Smooth muscle cell (in vitro differentiated cells): ENCODE measurements around the gene TCF15. TPM values are rescaled to one million over a fixed set of nuclear protein-coding genes. Genes with fewer than 3 reads are reported as not detected.

Experiments used
- DNase-seq: peaks from one replicate; lab custom pipeline; 2025; ENCODE audit not compliant: unreplicated experiment; lab: John Stamatoyannopoulos, UW
- H2AFZ ChIP-seq: fragments of 200-600 bp; sonication (generic); 2 replicates; pipeline ENCODE4 v1.6.0; 2016; ENCODE audit warnings: antibody characterized with exemption, low read depth, mild to moderate bottlenecking
- H3F3A ChIP-seq: fragments of 200-600 bp; sonication (generic); 2 replicates; pipeline ENCODE4 v1.6.0; 2017; ENCODE audit warnings: antibody characterized with exemption, low read depth
- H3K27ac ChIP-seq: fragments of 200-600 bp; sonication (generic); 2 replicates; pipeline ENCODE4 v1.5.1; 2016; ENCODE audit warnings: low read depth, mild to moderate bottlenecking
- H3K27me3 ChIP-seq: fragments of 200-600 bp; sonication (generic); 2 replicates; pipeline ENCODE4 v1.6.1; 2016; ENCODE audit warnings: low read depth, mild to moderate bottlenecking
- H3K36me3 ChIP-seq: fragments of 200-600 bp; sonication (generic); 2 replicates; pipeline ENCODE4 v1.5.1; 2016; ENCODE audit warnings: low read depth
- H3K4me1 ChIP-seq: fragments of 200-600 bp; sonication (generic); 2 replicates; pipeline ENCODE4 v1.5.1; 2016; ENCODE audit warnings: low read depth
- H3K4me2 ChIP-seq: fragments of 200-600 bp; sonication (generic); 2 replicates; pipeline ENCODE4 v1.6.0; 2016; ENCODE audit warnings: mild to moderate bottlenecking
- H3K4me3 ChIP-seq: fragments of 200-600 bp; sonication (generic); 2 replicates; pipeline ENCODE4 v1.5.1; 2016; ENCODE audit warnings: mild to moderate bottlenecking
- H3K79me2 ChIP-seq: fragments of 200-600 bp; sonication (generic); 2 replicates; pipeline ENCODE4 v1.6.0; 2016; ENCODE audit warnings: low read depth, mild to moderate bottlenecking
- H3K9ac ChIP-seq: fragments of 200-600 bp; sonication (generic); 2 replicates; pipeline ENCODE4 v1.6.0; 2016; ENCODE audit warnings: low read depth
- H3K9me3 ChIP-seq: fragments of 200-600 bp; sonication (generic); replicated peaks from 2 replicates; pipeline ENCODE4 v1.5.1; 2016; ENCODE audit warnings: low read depth
- H4K20me1 ChIP-seq: fragments of 200-600 bp; sonication (generic); 2 replicates; pipeline ENCODE4 v1.6.0; 2016; ENCODE audit warnings: low read depth
- CTCF ChIP-seq: fragments of 200-600 bp; sonication (generic); IDR thresholded peaks from 2 replicates; pipeline ENCODE4 v1.5.1; 2017; ENCODE audit warnings: borderline replicate concordance, mild to moderate bottlenecking, antibody characterized with exemption; ENCODE audit not compliant: insufficient read depth, poor library complexity, severe bottlenecking
- WGBS: methylation state at CpG from one replicate; pipeline ENCODE4 v1.1.7; 2016; ENCODE audit warnings: low lambda C conversion rate; 5-methylcytosine and 5-hydroxymethylcytosine counted together
- polyA plus RNA-seq: library from polyadenylated mRNA; unstranded; fragments of >200 nt; fragmentation: Nextera tagmentation; extraction: Ambion mirVana; gene quantifications from 2 replicates; pipeline ENCODE4 v1.2.1, GENCODE V29; 2016
- total RNA-seq: library from RNA; depleted of rRNA; stranded (reverse); fragments of >200 nt; gene quantifications from 2 replicates; pipeline ENCODE4 v1.2.3, GENCODE V29; 2014

The TCF15 gene
- total and polyA plus RNA-seq, 2 experiments from 2014 or later: not detected

DNA sequence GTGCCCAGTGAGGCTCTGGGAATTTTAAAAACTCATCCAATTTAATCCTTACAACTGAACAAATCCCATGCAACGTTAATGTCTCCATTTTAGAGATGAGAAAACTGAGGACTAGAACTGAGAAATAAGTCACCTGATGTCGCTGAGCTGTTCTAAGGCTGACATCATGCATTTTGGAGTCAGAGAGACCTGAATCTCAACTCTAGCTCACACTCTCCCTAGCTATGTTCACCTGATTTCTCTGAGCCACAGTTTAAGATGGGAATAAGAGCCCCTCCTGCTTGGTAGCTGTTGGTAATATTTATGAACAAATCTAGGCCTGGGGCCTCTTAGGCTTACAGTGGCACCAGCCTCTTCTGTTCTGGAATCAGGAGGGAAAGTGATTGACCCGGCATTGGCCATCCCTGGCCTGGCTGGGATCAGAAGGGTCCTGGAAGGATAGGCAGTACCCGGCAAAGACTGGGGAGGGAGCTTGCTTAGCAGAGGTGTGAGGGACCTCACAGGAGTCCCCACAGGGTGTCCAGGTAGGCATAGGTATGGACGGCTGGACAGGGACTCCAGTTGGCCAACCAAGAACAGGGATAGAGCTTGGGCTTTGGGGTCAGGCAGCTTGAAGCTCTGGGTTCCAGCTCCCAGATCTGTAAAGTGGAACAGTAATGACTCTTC is 47.7 kb downstream of the TCF15 start:
- Histone ChIP-seq H3K27me3 (peaks cover 7% of the 10 kb centered on the region), H3K4me3 (no peak overlapping the region), H3K4me2 (no peak overlapping the region), H4K20me1 (no peaks in the 10 kb centered on the region), H3K79me2 (no peaks in the 10 kb centered on the region), H3K36me3 (no peaks in the 10 kb centered on the region), H3K9me3 (no peaks in the 10 kb centered on the region), H2AFZ (no peak overlapping the region), H3K27ac (no peak overlapping the region), H3F3A (no peaks in the 10 kb centered on the region), H3K4me1 (no peaks in the 10 kb centered on the region), H3K9ac (no peak overlapping the region)
- 80% methylated on average over 5 of the region's 5 CpGs for WGBS
- TF ChIP-seq CTCF: no peak
- no peak for DNase-seq

DNA sequence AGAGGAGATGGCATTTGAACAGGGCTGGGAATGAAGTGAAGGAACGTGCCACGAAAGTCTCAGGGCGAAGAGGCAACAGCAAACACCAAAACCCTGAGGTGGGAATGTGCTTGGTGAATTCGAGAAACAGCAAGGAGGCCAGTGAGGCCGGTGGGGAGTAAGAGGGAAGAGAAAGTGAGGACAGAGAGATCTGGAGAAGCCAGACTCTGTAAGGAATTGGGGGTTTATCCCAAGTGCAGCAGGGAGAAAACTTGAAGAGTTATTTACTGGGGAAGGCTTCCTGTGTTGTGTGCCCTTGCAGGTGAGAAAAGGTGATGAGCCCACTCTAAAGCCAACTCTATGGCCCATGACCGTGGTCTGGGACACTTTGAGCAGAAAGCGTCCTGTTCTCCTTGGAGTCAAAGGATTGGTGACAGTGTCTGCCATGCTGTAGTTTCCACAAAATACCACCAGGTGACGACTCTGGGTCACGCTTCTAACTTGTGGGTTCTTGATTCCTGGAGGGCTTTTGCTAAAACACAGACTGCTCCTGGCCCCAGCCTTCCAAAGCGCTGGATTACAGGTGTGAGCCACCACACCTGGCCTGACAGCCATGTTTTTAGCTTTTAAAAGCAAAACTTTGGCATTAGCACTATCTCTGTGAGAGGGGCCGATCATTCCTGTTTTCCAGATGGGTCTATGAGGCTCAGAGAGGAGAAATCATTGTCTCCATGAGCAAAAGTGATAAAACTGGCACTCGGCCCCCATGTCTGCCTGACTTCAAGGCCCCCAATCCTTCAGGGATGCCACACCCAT is 48.5 kb downstream of the TCF15 start:
- DNase-seq: peak; percentile 10
- Histone ChIP-seq H3K4me2 (no peak overlapping the region), H3K9ac (no peak overlapping the region), H3K36me3 (no peaks in the 10 kb centered on the region), H3K27ac (no peak overlapping the region), H3K4me3 (no peak overlapping the region), H2AFZ (no peak overlapping the region), H3F3A (no peaks in the 10 kb centered on the region), H3K4me1 (no peaks in the 10 kb centered on the region), H3K27me3 (peaks cover 7% of the 10 kb centered on the region), H3K79me2 (no peaks in the 10 kb centered on the region), H3K9me3 (no peaks in the 10 kb centered on the region), H4K20me1 (no peaks in the 10 kb centered on the region)
- peak; percentile 80 for TF ChIP-seq CTCF
- WGBS: 42% methylated on average over 12 of the region's 12 CpGs

DNA sequence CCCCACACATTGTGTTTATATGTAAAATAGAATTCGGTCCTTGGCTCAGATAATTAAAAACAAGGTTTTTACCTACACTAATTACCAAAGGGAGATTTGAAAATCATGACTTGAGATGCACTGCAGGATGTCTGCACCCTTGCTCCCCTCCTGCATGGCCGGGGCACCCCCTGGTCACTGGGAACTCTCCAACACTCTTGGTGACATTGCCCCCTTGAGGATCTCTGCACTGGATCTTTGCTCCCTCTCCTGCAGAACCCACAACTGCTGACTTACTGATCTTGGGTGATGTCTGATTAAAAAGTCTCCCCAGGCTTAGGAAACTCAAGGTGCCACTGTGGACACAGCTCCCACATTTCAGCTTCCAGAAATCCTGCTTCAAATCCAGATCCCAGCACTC is 49.4 kb downstream of the TCF15 start:
- no peaks in the 10 kb centered on the region for H4K20me1 ChIP-seq
- WGBS: 77% methylated on average over 2 of the region's 2 CpGs
- TF ChIP-seq CTCF: no peak

More for the DNA sequence above, 49.4 kb downstream of the TCF15 start:
- Histone ChIP-seq H3K9me3 (no peaks in the 10 kb centered on the region), H3K36me3 (no peaks in the 10 kb centered on the region), H3K79me2 (no peaks in the 10 kb centered on the region), H3K27me3 (peaks cover 7% of the 10 kb centered on the region), H3K4me2 (no peak overlapping the region), H3K4me3 (no peak overlapping the region), H2AFZ (no peak overlapping the region), H3K9ac (no peak overlapping the region), H3K4me1 (no peaks in the 10 kb centered on the region), H3K27ac (no peak overlapping the region), H3F3A (no peaks in the 10 kb centered on the region)
- DNase-seq: no peak
